GM23338 (cell line): Measurements from ENCODE around the gene DPY19L3. TPM values are rescaled to one million over a fixed set of nuclear protein-coding genes. Genes with fewer than 3 reads are reported as not detected.

Experiments
- ATAC-seq: fragments of 200-7000 bp; cut with Tn5 transposase; 3 replicates; pipeline ENCODE4 v1.9.1; 2020
- DNase-seq: peaks from one replicate; pipeline ENCODE4 v3.0.0-alpha.2; 2015; ENCODE audit warnings: low spot score
- H2AFZ ChIP-seq: fragments of 200-600 bp; sonication (generic); 2 replicates; pipeline ENCODE4 v1.8.0; 2016; ENCODE audit warnings: antibody characterized with exemption, mild to moderate bottlenecking, moderate library complexity
- H3F3A ChIP-seq: fragments of 200-600 bp; sonication (generic); replicated peaks from 2 replicates; pipeline ENCODE4 v1.8.0; 2017; ENCODE audit warnings: antibody characterized with exemption, mixed run types, low read depth
- H3K27ac ChIP-seq: fragments of 200-600 bp; sonication (generic); 2 replicates; pipeline ENCODE4 v1.6.1; 2016; ENCODE audit warnings: low read depth
- H3K27me3 ChIP-seq: fragments of 200-600 bp; sonication (generic); 2 replicates; pipeline ENCODE4 v1.8.0; 2016; ENCODE audit warnings: mild to moderate bottlenecking, mixed run types, moderate library complexity; ENCODE audit not compliant: insufficient read depth
- H3K36me3 ChIP-seq: fragments of 200-600 bp; sonication (generic); 2 replicates; pipeline ENCODE4 v1.8.0; 2016; ENCODE audit warnings: mild to moderate bottlenecking; ENCODE audit not compliant: insufficient read depth
- H3K4me1 ChIP-seq: fragments of 200-600 bp; sonication (generic); 2 replicates; pipeline ENCODE4 v1.8.0; 2016; ENCODE audit warnings: mild to moderate bottlenecking, moderate library complexity; ENCODE audit not compliant: insufficient read depth
- H3K4me2 ChIP-seq: fragments of 200-600 bp; sonication (generic); 2 replicates; pipeline ENCODE4 v1.7.1; 2017; ENCODE audit warnings: mixed run types
- H3K4me3 ChIP-seq: fragments of 200-600 bp; sonication (generic); 2 replicates; pipeline ENCODE4 v1.6.1; 2016; ENCODE audit warnings: mixed run types
- H3K79me2 ChIP-seq: fragments of 200-600 bp; sonication (generic); replicated peaks from 2 replicates; pipeline ENCODE4 v1.8.0; 2017; ENCODE audit warnings: mild to moderate bottlenecking; ENCODE audit not compliant: insufficient read depth
- H3K9me2 ChIP-seq: fragments of 200-600 bp; sonication (generic); 2 replicates; pipeline ENCODE4 v1.8.0; 2017; ENCODE audit not compliant: insufficient read depth
- H4K20me1 ChIP-seq: fragments of 200-600 bp; sonication (generic); replicated peaks from 2 replicates; pipeline ENCODE4 v1.8.0; 2017; ENCODE audit warnings: mild to moderate bottlenecking; ENCODE audit not compliant: insufficient read depth
- H3K27ac Mint-ChIP-seq: 2 replicates; pipeline ENCODE4 v1.8.0; 2020; ENCODE audit warnings: inconsistent platforms, mild to moderate bottlenecking, moderate library complexity, mixed read lengths
- H3K27me3 Mint-ChIP-seq: 3 replicates; pipeline ENCODE4 v1.8.0; 2022; ENCODE audit warnings: low read depth, mild to moderate bottlenecking, moderate library complexity, mixed read lengths, inconsistent platforms; ENCODE audit not compliant: insufficient read depth, poor library complexity
- H3K36me3 Mint-ChIP-seq: 3 replicates; pipeline ENCODE4 v1.8.0; 2021; ENCODE audit warnings: low read depth, mild to moderate bottlenecking, inconsistent platforms, moderate library complexity, mixed read lengths
- H3K4me1 Mint-ChIP-seq: 3 replicates; pipeline ENCODE4 v1.8.0; 2020; ENCODE audit warnings: mild to moderate bottlenecking, inconsistent platforms, mixed read lengths
- H3K4me3 Mint-ChIP-seq: 3 replicates; pipeline ENCODE4 v1.8.0; 2021; ENCODE audit warnings: moderate library complexity, mild to moderate bottlenecking, inconsistent platforms, mixed read lengths
- H3K9me3 Mint-ChIP-seq: 3 replicates; pipeline ENCODE4 v1.8.0; 2020; ENCODE audit warnings: moderate library complexity, mild to moderate bottlenecking, inconsistent platforms, mixed read lengths
- CREB1 ChIP-seq: fragments of 250-450 bp; sonication (Bioruptor Pico); IDR thresholded peaks from 2 replicates; pipeline ENCODE4 v1.5.0; 2020; ENCODE audit warnings: low read depth, mild to moderate bottlenecking, moderate library complexity
- EZH2 ChIP-seq: fragments of 200-600 bp; sonication (generic); IDR thresholded peaks from one replicate; pipeline ENCODE4 v1.8.0; 2017; ENCODE audit warnings: antibody characterized with exemption, mild to moderate bottlenecking, low read depth; ENCODE audit not compliant: unreplicated experiment
- JUNB ChIP-seq: IDR thresholded peaks from one replicate; pipeline ENCODE4 v1.6.1; 2016; ENCODE audit warnings: antibody characterized with exemption; ENCODE audit not compliant: unreplicated experiment
- NANOG ChIP-seq: IDR thresholded peaks from 2 replicates; pipeline ENCODE4 v1.6.1; 2016; ENCODE audit warnings: antibody characterized with exemption, borderline replicate concordance
- POLR2AphosphoS5 ChIP-seq: IDR thresholded peaks from 2 replicates; pipeline ENCODE4 v1.6.1; 2016; ENCODE audit warnings: antibody characterized with exemption, low read depth
- REST ChIP-seq: IDR thresholded peaks from one replicate; pipeline ENCODE4 v1.6.1; 2018; ENCODE audit warnings: antibody characterized with exemption; ENCODE audit not compliant: unreplicated experiment
- polyA plus RNA-seq: library from polyadenylated mRNA; unstranded; fragments of >200 nt; fragmentation: Nextera tagmentation; extraction: Ambion mirVana; gene quantifications from 2 replicates; pipeline ENCODE4 v1.2.1, GENCODE V29; 2016
- total RNA-seq: library from RNA; depleted of rRNA; stranded (reverse); fragments of >200 nt; shearing (Covaris generic); gene quantifications from 2 replicates; pipeline ENCODE4 v1.2.3, GENCODE V29; 2014
- TF ChIP-seq, protein P1 (sequence below): IDR thresholded peaks from 2 replicates; pipeline ENCODE4 v1.6.1; 2016; ENCODE audit warnings: antibody characterized with exemption
- TF ChIP-seq, protein P2 (sequence below), 2 experiments: fragments of 200-600 bp in 1 of 2; sonication (generic) in 1 of 2; conservative IDR thresholded peaks; 2 replicates each; pipeline versions ENCODE4 v1.5.1 to v1.6.1; 2016 to 2017; ENCODE audit warnings: antibody characterized with exemption in 2 of 2, low read depth in 2 of 2, mild to moderate bottlenecking in 2 of 2, moderate library complexity in 1 of 2

Gene DPY19L3
- total and polyA plus RNA-seq, 2 experiments from 2014 or later = 13.5 to 46.6 TPM

DNA sequence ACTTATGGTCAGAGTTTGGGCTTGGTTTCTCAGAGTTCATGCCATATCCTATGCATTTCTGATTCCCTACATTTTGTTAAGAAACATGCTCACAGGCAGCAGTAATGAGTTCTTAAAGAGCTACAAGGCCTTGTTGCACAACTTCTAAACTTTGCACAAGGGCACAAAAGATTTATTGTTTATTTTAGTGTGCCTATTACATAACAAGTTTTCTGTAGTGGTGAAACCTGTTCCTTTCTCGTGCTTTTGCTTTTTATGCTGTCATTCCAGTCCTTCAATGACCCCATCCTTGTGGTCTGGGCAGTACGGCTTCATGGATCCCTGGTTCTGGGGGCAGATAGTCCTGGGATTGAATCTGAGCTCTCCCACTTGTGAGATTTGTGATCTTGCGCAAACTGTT, 42.4 kb upstream of the DPY19L3 start (continued):
- TF ChIP-seq REST (no peak), CREB1 (CRISPR knock-in tag) (no peak), EZH2 (no peak), JUNB (no peak)

GRCh38 chr19:32363632-32364031, 41.9 kb upstream of the DPY19L3 start:
- TF ChIP-seq POLR2AphosphoS5 = no peak
- TF ChIP-seq, protein P1, sequence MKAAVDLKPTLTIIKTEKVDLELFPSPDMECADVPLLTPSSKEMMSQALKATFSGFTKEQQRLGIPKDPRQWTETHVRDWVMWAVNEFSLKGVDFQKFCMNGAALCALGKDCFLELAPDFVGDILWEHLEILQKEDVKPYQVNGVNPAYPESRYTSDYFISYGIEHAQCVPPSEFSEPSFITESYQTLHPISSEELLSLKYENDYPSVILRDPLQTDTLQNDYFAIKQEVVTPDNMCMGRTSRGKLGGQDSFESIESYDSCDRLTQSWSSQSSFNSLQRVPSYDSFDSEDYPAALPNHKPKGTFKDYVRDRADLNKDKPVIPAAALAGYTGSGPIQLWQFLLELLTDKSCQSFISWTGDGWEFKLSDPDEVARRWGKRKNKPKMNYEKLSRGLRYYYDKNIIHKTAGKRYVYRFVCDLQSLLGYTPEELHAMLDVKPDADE = no peak
- no peak for TF ChIP-seq JUNB
- H3K27ac ChIP-seq = no peak overlapping the region
- H3K4me3 ChIP-seq = no peak overlapping the region
- no peak overlapping the region for H3K4me2 ChIP-seq
- Mint-ChIP-seq H3K4me1 (no peaks in the 10 kb centered on the region), H3K9me3 (no peaks in the 10 kb centered on the region), H3K36me3 (peaks cover 59% of the 10 kb centered on the region), H3K27ac (no peak overlapping the region), H3K4me3 (no peak overlapping the region), H3K27me3 (no peaks in the 10 kb centered on the region)
- no peaks in the 10 kb centered on the region for H3K4me1 ChIP-seq
- no peak overlapping the region for H2AFZ ChIP-seq
- H3K9me2 ChIP-seq = no peaks in the 10 kb centered on the region
- H3F3A ChIP-seq = no peaks in the 10 kb centered on the region
- H3K36me3 ChIP-seq = peaks cover 25% of the 10 kb centered on the region
- H3K79me2 ChIP-seq = peaks cover 76% of the 10 kb centered on the region
- DNase-seq (no peak), ATAC-seq (no peak)
- peaks cover 42% of the 10 kb centered on the region for H4K20me1 ChIP-seq
- H3K27me3 ChIP-seq = no peaks in the 10 kb centered on the region

DNA sequence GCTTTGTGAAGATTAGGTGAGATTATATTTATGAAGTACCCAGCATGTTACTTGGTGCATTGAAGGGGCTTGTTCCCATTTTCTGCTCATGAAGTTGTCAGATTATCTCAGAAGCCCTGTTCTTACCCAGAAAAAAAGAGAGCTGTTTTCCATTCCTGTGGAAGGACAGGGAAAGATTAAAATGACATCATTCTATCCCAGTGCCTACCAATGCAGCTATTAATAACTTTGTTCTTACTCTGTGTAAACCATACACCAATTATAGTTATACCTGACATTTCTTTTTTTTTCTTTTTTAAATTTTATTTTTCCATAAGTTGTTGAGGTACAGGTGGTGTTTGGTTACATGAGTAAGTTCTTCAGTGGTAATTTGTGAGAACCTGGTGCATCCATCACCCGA, 41.5 kb upstream of the DPY19L3 start:
- Mint-ChIP-seq H3K4me3 (no peak overlapping the region), H3K27me3 (no peaks in the 10 kb centered on the region), H3K4me1 (no peaks in the 10 kb centered on the region), H3K9me3 (no peaks in the 10 kb centered on the region), H3K27ac (no peak overlapping the region), H3K36me3 (peaks cover 55% of the 10 kb centered on the region)
- no peaks in the 10 kb centered on the region for H3K4me1 ChIP-seq
- H3K36me3 ChIP-seq = peaks cover 21% of the 10 kb centered on the region
- peaks cover 77% of the 10 kb centered on the region for H3K79me2 ChIP-seq
- H3K27me3 ChIP-seq = no peaks in the 10 kb centered on the region
- no peak for DNase-seq
- ATAC-seq = no peak
- no peak overlapping the region for H2AFZ ChIP-seq
- H3K27ac ChIP-seq = no peak overlapping the region
- no peaks in the 10 kb centered on the region for H3K9me2 ChIP-seq
- no peak overlapping the region for H3K4me2 ChIP-seq
- no peak overlapping the region for H3K4me3 ChIP-seq
- peaks cover 42% of the 10 kb centered on the region for H4K20me1 ChIP-seq
- no peaks in the 10 kb centered on the region for H3F3A ChIP-seq
- TF ChIP-seq, protein P2, sequence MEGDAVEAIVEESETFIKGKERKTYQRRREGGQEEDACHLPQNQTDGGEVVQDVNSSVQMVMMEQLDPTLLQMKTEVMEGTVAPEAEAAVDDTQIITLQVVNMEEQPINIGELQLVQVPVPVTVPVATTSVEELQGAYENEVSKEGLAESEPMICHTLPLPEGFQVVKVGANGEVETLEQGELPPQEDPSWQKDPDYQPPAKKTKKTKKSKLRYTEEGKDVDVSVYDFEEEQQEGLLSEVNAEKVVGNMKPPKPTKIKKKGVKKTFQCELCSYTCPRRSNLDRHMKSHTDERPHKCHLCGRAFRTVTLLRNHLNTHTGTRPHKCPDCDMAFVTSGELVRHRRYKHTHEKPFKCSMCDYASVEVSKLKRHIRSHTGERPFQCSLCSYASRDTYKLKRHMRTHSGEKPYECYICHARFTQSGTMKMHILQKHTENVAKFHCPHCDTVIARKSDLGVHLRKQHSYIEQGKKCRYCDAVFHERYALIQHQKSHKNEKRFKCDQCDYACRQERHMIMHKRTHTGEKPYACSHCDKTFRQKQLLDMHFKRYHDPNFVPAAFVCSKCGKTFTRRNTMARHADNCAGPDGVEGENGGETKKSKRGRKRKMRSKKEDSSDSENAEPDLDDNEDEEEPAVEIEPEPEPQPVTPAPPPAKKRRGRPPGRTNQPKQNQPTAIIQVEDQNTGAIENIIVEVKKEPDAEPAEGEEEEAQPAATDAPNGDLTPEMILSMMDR (conservative IDR thresholded peaks at IDR 0.05; ENCODE audit: low read depth in 2 of 2) = no peak
- TF ChIP-seq NANOG = no peak
